ENCODE results near the gene GGA3. TPM values are rescaled to one million over a fixed set of nuclear protein-coding genes. Genes with fewer than 3 reads are reported as not detected.

Gene GGA3
- total RNA-seq, 1 donor from 2014 or later = 34.3 TPM

DNA sequence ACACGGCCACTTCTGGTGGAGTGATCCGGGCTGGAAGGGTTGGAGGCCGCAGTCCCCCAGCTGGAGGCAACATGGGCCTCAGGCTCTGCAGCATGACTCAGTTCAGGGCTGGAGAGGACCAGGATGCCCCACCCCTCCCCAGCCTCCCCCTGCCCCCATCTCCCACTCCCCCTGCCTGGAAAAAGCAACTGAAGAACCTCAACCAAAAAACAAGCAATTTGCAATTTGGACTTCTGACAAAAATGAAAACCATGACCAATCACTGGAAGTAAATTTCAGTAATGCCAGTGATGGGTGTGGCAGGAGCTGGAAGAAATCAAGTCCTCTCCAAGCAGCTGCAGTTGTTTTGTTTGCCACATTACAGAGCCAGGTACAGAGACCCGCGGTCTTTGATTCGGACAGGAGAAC lies 16.3 kb upstream of the GGA3 start:
- Mint-ChIP-seq H3K9me3 (ENCODE audit: unreplicated experiment) (no peaks in the 10 kb centered on the region), H3K27ac (ENCODE audit: unreplicated experiment) (peak overlapping the region; percentile 52), H3K36me3 (ENCODE audit: unreplicated experiment) (peaks cover 5% of the 10 kb centered on the region), H3K4me1 (ENCODE audit: unreplicated experiment) (peaks cover 13% of the 10 kb centered on the region), H3K4me3 (ENCODE audit: unreplicated experiment) (no peak overlapping the region), H3K27me3 (ENCODE audit: unreplicated experiment) (no peaks in the 10 kb centered on the region)
- no peak for DNase-seq (ENCODE audit: extremely low spot score, unreplicated experiment)
- TF ChIP-seq, protein P1, sequence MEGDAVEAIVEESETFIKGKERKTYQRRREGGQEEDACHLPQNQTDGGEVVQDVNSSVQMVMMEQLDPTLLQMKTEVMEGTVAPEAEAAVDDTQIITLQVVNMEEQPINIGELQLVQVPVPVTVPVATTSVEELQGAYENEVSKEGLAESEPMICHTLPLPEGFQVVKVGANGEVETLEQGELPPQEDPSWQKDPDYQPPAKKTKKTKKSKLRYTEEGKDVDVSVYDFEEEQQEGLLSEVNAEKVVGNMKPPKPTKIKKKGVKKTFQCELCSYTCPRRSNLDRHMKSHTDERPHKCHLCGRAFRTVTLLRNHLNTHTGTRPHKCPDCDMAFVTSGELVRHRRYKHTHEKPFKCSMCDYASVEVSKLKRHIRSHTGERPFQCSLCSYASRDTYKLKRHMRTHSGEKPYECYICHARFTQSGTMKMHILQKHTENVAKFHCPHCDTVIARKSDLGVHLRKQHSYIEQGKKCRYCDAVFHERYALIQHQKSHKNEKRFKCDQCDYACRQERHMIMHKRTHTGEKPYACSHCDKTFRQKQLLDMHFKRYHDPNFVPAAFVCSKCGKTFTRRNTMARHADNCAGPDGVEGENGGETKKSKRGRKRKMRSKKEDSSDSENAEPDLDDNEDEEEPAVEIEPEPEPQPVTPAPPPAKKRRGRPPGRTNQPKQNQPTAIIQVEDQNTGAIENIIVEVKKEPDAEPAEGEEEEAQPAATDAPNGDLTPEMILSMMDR (IDR thresholded peaks at IDR 0.05) = no peak

GRCh38 chr17:75273977-75274708 lies 12.7 kb upstream of the GGA3 start:
- Mint-ChIP-seq H3K4me3 (ENCODE audit: unreplicated experiment) (no peak overlapping the region), H3K4me1 (ENCODE audit: unreplicated experiment) (peaks cover 26% of the 10 kb centered on the region), H3K9me3 (ENCODE audit: unreplicated experiment) (no peaks in the 10 kb centered on the region), H3K27me3 (ENCODE audit: unreplicated experiment) (no peaks in the 10 kb centered on the region), H3K36me3 (ENCODE audit: unreplicated experiment) (no peaks in the 10 kb centered on the region), H3K27ac (ENCODE audit: unreplicated experiment) (no peak overlapping the region)
- TF ChIP-seq, protein P1 (IDR thresholded peaks at IDR 0.05) = no peak
- DNase-seq (ENCODE audit: extremely low spot score, unreplicated experiment) = no peak

- Mint-ChIP-seq H3K9me3 (ENCODE audit: unreplicated experiment) (no peaks in the 10 kb centered on the region), H3K36me3 (ENCODE audit: unreplicated experiment) (no peaks in the 10 kb centered on the region), H3K27me3 (ENCODE audit: unreplicated experiment) (no peaks in the 10 kb centered on the region), H3K27ac (ENCODE audit: unreplicated experiment) (no peak overlapping the region), H3K4me3 (ENCODE audit: unreplicated experiment) (no peak overlapping the region), H3K4me1 (ENCODE audit: unreplicated experiment) (peaks cover 24% of the 10 kb centered on the region)
- DNase-seq (ENCODE audit: extremely low spot score, unreplicated experiment) = no peak
- TF ChIP-seq, protein P1 (IDR thresholded peaks at IDR 0.05) = no peak
Measured at GRCh38 chr17:75272848-75273184, 11.4 kb upstream of the GGA3 start.

DNA sequence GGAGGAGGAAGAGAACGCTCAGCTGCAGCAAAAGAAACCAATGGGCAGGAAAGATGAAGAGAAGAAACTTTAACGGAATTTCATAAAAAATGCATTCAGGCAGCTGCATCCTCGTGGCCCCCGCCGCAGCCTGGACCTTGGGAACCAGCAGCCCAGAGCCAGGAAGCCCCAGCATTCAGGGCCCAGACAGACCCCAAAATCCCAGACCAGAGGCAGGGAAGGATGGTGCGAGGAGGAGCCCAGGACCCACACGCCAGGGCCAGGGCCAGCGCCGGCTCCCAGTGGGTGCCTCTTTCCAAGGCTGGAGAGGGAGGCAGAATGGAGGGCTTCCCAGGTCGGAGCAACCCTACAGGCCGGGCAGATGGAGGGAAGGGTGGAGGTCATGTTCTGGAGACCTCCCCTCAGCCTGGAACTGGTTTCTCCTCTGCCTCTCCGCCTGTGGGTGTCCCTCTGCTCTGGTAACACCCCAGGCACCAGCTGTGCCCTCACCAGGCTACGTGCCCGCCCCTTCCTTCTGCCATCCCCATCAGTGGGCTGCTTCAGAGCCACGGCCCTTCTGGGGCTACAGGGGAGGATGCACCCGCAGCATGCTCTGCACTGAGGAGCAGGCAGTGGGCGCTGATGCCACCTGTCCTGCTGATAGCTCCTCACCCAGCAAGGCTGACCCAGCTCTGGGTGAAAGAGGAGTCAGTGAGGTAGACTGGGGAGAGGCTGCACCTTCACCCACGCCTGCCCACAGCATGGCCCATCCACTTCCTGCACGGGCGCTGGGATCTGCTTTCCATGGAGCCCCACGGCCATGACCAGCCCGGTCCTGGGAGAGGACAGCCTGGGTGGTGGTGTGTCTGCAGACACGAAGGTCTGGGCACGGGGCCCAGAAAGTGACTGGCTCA lies 10.8 kb upstream of the GGA3 start:
- TF ChIP-seq, protein P1 (IDR thresholded peaks at IDR 0.05) = no peak
- H3K36me3 Mint-ChIP-seq (ENCODE audit: unreplicated experiment) = no peaks in the 10 kb centered on the region
- no peak for DNase-seq (ENCODE audit: extremely low spot score, unreplicated experiment)
- peak overlapping the region; percentile 77 for H3K4me3 Mint-ChIP-seq (ENCODE audit: unreplicated experiment)
- no peak overlapping the region for H3K27ac Mint-ChIP-seq (ENCODE audit: unreplicated experiment)
- no peaks in the 10 kb centered on the region for H3K9me3 Mint-ChIP-seq (ENCODE audit: unreplicated experiment)
- H3K27me3 Mint-ChIP-seq (ENCODE audit: unreplicated experiment) = no peaks in the 10 kb centered on the region
- peaks cover 18% of the 10 kb centered on the region for H3K4me1 Mint-ChIP-seq (ENCODE audit: unreplicated experiment)
